GM18508 (cell line): ENCODE measurements around the gene HAPLN2.
"Not testable (repeated sequence)": the region's sequence is repeated elsewhere in the genome, so short reads cannot be mapped to it uniquely, and the experiment has no call there.

ENCODE experiments used
- ATAC-seq: cut with Tn5 transposase; IDR thresholded peaks from one replicate; pipeline ENCODE4 v1.9.1; 2021; ENCODE audit warnings: moderate number of reproducible peaks; ENCODE audit not compliant: insufficient read depth, unreplicated experiment

The HAPLN2 gene

GRCh38 chr1:156591432-156592157 is 27.6 kb upstream of the HAPLN2 start, which contains the start of gene NAXE:
Gene NAXE, plus strand, starts transcription at chr1:156591776. Its CDS starts 29 bp downstream, at chr1:156591805.
- ATAC-seq, result no peak

- ATAC-seq, result no peak
These were observed 26.9 kb upstream of the HAPLN2 start for GRCh38 chr1:156592158-156592909.

GRCh38 chr1:156592910-156593660 is 26.1 kb upstream of the HAPLN2 start:
- ATAC-seq, result no peak

GRCh38 chr1:156593661-156593989 is 25.6 kb upstream of the HAPLN2 start:
- ATAC-seq, result no peak

- ATAC-seq, result no peak
These were observed 25.0 kb upstream of the HAPLN2 start for GRCh38 chr1:156594190-156594589.

GRCh38 chr1:156595016-156595415 is 24.2 kb upstream of the HAPLN2 start:
- no peak for ATAC-seq

- ATAC-seq, result no peak
These were observed 22.8 kb upstream of the HAPLN2 start for GRCh38 chr1:156596426-156596825.

GRCh38 chr1:156598125-156598524 is 21.1 kb upstream of the HAPLN2 start:
- ATAC-seq, result no peak

GRCh38 chr1:156598731-156599432 is 20.3 kb upstream of the HAPLN2 start:
- no peak for ATAC-seq

- ATAC-seq, result no peak
These were observed 19.4 kb upstream of the HAPLN2 start for GRCh38 chr1:156599811-156600210.

GRCh38 chr1:156600733-156601121 is 18.5 kb upstream of the HAPLN2 start:
- ATAC-seq, result no peak

GRCh38 chr1:156601122-156601830 is 17.9 kb upstream of the HAPLN2 start, which contains the start of gene GPATCH4:
Gene GPATCH4, minus strand, starts transcription at chr1:156601479.
- ATAC-seq, result no peak

GRCh38 chr1:156601892-156602291 is 17.3 kb upstream of the HAPLN2 start:
- ATAC-seq, result no peak

GRCh38 chr1:156602557-156602993 is 16.6 kb upstream of the HAPLN2 start:
- no peak for ATAC-seq

- ATAC-seq, result not testable (repeated sequence)
These were observed 11.9 kb upstream of the HAPLN2 start for GRCh38 chr1:156607344-156607743.

GRCh38 chr1:156608036-156608674 is 11.1 kb upstream of the HAPLN2 start:
- ATAC-seq, result no peak

GRCh38 chr1:156608981-156609380 is 10.2 kb upstream of the HAPLN2 start:
- no peak for ATAC-seq

- ATAC-seq, result not testable (repeated sequence)
These were observed 9.1 kb upstream of the HAPLN2 start for GRCh38 chr1:156610072-156610471.

GRCh38 chr1:156612666-156613065 is 6.5 kb upstream of the HAPLN2 start:
- ATAC-seq, result no peak
